Body of pancreas (tissue), 4 donors: ENCODE measurements around the gene NME8. TPM values are rescaled to one million over a fixed set of nuclear protein-coding genes. Genes with fewer than 3 reads are reported as not detected.

ENCODE experiments used
- ATAC-seq: fragments of 150-250 bp; one replicate; pipeline ENCODE4 v1.9.1; 2016
- DNase-seq, 4 donors: peaks; one replicate each; pipeline ENCODE4 v3.0.0-alpha.2; 2019
- H3K27ac ChIP-seq, 4 donors: fragments of 200-600 bp; sonication (generic); 1 replicate in 3 of 4; 2 replicates in 1 of 4; pipeline versions ENCODE4 v1.5.1 to v1.6.1; 2016 to 2019; ENCODE audit warnings: mild to moderate bottlenecking in 1 of 4, mixed read lengths in 1 of 4, moderate library complexity in 1 of 4
- H3K27me3 ChIP-seq, 2 donors: fragments of 200-600 bp; sonication (generic); one replicate each; pipeline ENCODE4 v1.6.0; 2016; ENCODE audit warnings: mild to moderate bottlenecking in 1 of 2
- H3K36me3 ChIP-seq, 2 donors: fragments of 200-600 bp; sonication (generic); replicated peaks in 1 of 2; 2 replicates each; pipeline ENCODE4 v1.5.1; 2016; ENCODE audit warnings: low read depth in 2 of 2; ENCODE audit not compliant: insufficient read depth in 1 of 2
- H3K4me1 ChIP-seq: fragments of 200-600 bp; sonication (generic); one replicate; pipeline ENCODE4 v1.6.0; 2016
- H3K4me3 ChIP-seq, 2 donors: fragments of 200-600 bp; sonication (generic); 1 replicate in 1 of 2; 2 replicates in 1 of 2; pipeline ENCODE4 v1.5.1; 2016 to 2019
- H3K9me3 ChIP-seq, 3 donors: fragments of 200-600 bp; sonication (generic); 1 replicate in 2 of 3; 2 replicates in 1 of 3; pipeline ENCODE4 v1.5.1; 2016
- CTCF ChIP-seq, 7 experiments: fragments of 450-650 bp in 4 of 7; fragments of 200-600 bp in 3 of 7; sonication (generic) in 3 of 7; IDR thresholded peaks; one replicate each; pipeline ENCODE4 v1.5.1; 2016 to 2019; ENCODE audit warnings: antibody characterized with exemption in 7 of 7
- POLR2A ChIP-seq, 3 donors: fragments of 450-650 bp; IDR thresholded peaks; one replicate each; pipeline ENCODE4 v1.6.1; 2016; ENCODE audit warnings: antibody characterized with exemption in 3 of 3, mild to moderate bottlenecking in 2 of 3
- WGBS, 2 donors: methylation state at CpG; one replicate each; pipeline ENCODE4 v1.1.5; 2017; 5-methylcytosine and 5-hydroxymethylcytosine counted together
- intact Hi-C: fragments of 100-400 bp; cut with DNase I; formaldehyde crosslinking; loops from one replicate; pipeline ENCODE4 v1.15.1; 2023
- total RNA-seq, 2 donors: library from RNA; depleted of rRNA; stranded (reverse); fragments of >200 nt; gene quantifications; one replicate each; pipeline ENCODE4 v1.1.0, GENCODE V29; 2016

The NME8 gene
- total RNA-seq, 2 donors from 2014 or later, result not detected

GRCh38 chr7:37947941-37948210 lies 99.5 kb downstream of the NME8 start:
- no peaks in the 10 kb centered on the region for H3K9me3 ChIP-seq
- TF ChIP-seq CTCF (IDR thresholded peaks at IDR 0.05), result no peak
- TF ChIP-seq POLR2A (IDR thresholded peaks at IDR 0.05), result no peak
- no peak overlapping the region for H3K27ac ChIP-seq
- H3K36me3 ChIP-seq, result peaks cover 0 to 2% of the 10 kb centered on the region in 2 donors
- H3K4me1 ChIP-seq, result peaks cover 20% of the 10 kb centered on the region
- ATAC-seq (no peak), DNase-seq (no peak)
- H3K27me3 ChIP-seq, result no peaks in the 10 kb centered on the region
- 94 to 97% methylated on average over 7 of the region's 7 CpGs for WGBS, 2 donors
- intact Hi-C loops, result no loop called here
- H3K4me3 ChIP-seq, result no peak overlapping the region

Other genes starting within 250 kb of the NME8 start
- 1 to 10 TPM in 1 of 2 donors, not detected in 1; 6.3 TPM for gene GPR141, start 164.8 kb upstream of the NME8 start, total RNA-seq
- gene SFRP4, start 68.2 kb downstream of the NME8 start, total RNA-seq, result 1 to 10 TPM; 5.3 to 9.1 TPM
- 10 to 100 TPM; 17.6 to 24.7 TPM for gene EPDR1, start 72.0 kb downstream of the NME8 start, total RNA-seq